Neutrophil (primary cell): Measurements from ENCODE around the gene SEMA7A.

ENCODE experiments used
- H3K27ac ChIP-seq: fragments of 200-600 bp; sonication (generic); 2 replicates; pipeline ENCODE4 v1.5.1; 2016; ENCODE audit warnings: mild to moderate bottlenecking, moderate library complexity
- H3K27me3 ChIP-seq: fragments of 200-600 bp; sonication (generic); 2 replicates; pipeline ENCODE4 v1.6.0; 2016; ENCODE audit warnings: mild to moderate bottlenecking
- H3K36me3 ChIP-seq: fragments of 200-600 bp; sonication (generic); 2 replicates; pipeline ENCODE4 v1.5.1; 2017
- H3K4me1 ChIP-seq, 2 experiments: fragments of 200-600 bp in 1 of 2; sonication (generic) in 1 of 2; 1 replicate in 1 of 2; 2 replicates in 1 of 2; pipeline versions ENCODE4 v1.5.1 to v1.6.1; 2013 to 2016; ENCODE audit warnings: low read depth in 1 of 2, low read length in 1 of 2, mild to moderate bottlenecking in 1 of 2, moderate library complexity in 1 of 2; ENCODE audit not compliant: control insufficient read depth in 1 of 2, insufficient read depth in 1 of 2
- H3K4me3 ChIP-seq, 2 experiments: fragments of 200-600 bp in 1 of 2; sonication (generic) in 1 of 2; 1 replicate in 1 of 2; 2 replicates in 1 of 2; pipeline ENCODE4 v1.5.1; 2013 to 2016; ENCODE audit warnings: low read depth in 1 of 2, low read length in 1 of 2, mild to moderate bottlenecking in 1 of 2, moderate library complexity in 1 of 2
- H3K9me3 ChIP-seq: fragments of 200-600 bp; sonication (generic); 2 replicates; pipeline ENCODE4 v1.5.1; 2016
- CTCF ChIP-seq: fragments of 200-600 bp; sonication (generic); IDR thresholded peaks from 2 replicates; pipeline ENCODE4 v1.5.1; 2016; ENCODE audit warnings: antibody characterized with exemption

The SEMA7A gene

DNA sequence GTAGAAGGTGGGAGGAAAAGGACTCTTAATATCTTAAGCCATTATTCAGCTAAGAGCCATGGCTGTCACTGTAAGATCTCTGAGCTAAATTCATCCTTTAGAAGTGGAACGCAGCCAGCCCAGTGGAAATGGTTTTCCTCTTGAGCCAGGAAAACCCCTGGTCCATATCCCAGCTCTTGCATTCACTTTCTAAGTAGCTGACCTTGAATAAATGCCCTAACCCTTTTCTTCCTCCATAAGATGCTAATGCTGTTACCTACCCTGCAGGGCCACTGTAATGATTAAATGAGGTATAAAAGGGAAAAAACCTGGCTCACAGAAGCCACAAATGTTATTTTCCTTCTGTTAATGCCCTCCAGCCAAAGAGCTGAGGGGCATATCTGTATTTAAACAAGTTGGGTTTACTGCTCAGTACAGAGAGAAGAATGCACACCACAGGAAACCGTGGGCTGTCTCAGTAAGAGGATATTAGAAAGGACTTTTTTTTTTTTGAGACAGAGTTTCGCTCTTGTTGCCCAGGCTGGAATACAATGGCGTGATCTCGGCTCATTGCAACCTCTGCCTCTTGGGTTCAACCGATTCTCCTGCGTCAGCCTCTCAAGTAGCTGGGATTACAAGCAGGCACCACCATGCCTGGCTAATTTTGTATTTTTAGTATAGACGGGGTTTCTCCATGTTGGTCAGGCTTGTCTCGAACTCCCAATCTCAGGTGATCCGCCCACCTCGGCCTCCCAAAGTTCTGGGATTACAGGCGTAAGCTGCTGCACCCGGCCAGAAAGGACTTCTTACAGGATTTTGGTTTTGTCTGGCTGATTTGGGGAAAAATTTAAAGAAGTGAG, 20.4 kb upstream of the SEMA7A start:
- no peak overlapping the region for H3K27ac ChIP-seq
- H3K4me3 ChIP-seq: no peak overlapping the region
- TF ChIP-seq CTCF: no peak
- H3K36me3 ChIP-seq: peaks cover 91% of the 10 kb centered on the region
- no peaks in the 10 kb centered on the region for H3K9me3 ChIP-seq
- no peaks in the 10 kb centered on the region for H3K27me3 ChIP-seq
- H3K4me1 ChIP-seq: no peaks in the 10 kb centered on the region

DNA sequence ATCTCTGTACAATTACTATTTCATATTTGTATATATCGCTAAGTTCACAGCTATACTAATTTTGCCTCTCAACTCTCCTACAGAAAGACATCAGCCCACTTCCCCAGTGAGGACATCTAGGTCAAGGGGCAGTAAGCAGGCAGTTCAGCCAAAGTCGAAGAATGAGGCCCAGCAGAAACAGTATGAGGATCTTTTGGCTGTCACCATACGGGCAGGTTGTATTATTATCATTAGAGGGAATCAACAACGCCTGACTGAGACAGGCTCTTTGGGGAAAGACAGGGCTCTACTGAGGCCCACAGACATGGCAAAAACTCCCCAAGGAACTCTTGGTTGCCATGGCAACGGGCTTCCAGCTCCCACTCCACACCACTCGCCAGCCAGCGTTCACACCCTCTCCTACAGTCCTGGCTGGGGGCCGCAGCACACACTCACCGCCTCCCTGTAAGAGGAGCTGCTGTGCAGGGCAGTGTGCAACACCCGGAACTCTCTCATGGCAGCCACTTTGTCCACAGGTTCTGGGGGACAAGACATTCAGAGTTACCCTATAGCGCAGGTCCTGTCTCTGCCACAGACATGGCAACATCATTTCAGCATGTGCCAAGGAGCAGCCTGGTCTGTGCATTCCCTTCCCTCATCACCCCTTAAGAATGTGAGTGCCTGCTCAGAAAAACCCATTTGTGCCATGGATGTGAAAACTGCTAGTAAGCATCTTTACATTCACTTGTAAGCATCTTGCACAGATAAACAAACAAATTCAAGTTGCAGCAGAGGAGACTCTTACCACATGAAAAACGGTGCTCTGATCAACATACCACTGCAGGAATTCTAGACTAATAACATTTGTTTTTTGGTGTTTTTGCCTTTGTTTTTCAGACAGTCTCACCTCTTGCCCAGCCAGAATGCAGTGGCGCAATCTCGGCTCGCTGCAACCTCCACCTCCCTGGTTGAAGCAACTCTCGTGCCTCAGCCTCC, 18.4 kb upstream of the SEMA7A start:
- Histone ChIP-seq H3K36me3 (peaks cover 99% of the 10 kb centered on the region), H3K4me3 (no peak overlapping the region), H3K9me3 (no peaks in the 10 kb centered on the region), H3K4me1 (no peaks in the 10 kb centered on the region), H3K27me3 (no peaks in the 10 kb centered on the region), H3K27ac (no peak overlapping the region)
- TF ChIP-seq CTCF: no peak

- no peak overlapping the region for H3K4me3 ChIP-seq
- H3K27ac ChIP-seq: no peak overlapping the region
- peaks cover 97% of the 10 kb centered on the region for H3K36me3 ChIP-seq
- no peaks in the 10 kb centered on the region for H3K9me3 ChIP-seq
- no peak for TF ChIP-seq CTCF
- H3K4me1 ChIP-seq: no peaks in the 10 kb centered on the region
- no peaks in the 10 kb centered on the region for H3K27me3 ChIP-seq
Measured at GRCh38 chr15:74451322-74451721, 17.6 kb upstream of the SEMA7A start.

GRCh38 chr15:74449643-74450205, 16.0 kb upstream of the SEMA7A start:
- H3K4me3 ChIP-seq: no peak overlapping the region
- H3K36me3 ChIP-seq: peaks cover 97% of the 10 kb centered on the region
- no peaks in the 10 kb centered on the region for H3K27me3 ChIP-seq
- no peak for TF ChIP-seq CTCF
- H3K9me3 ChIP-seq: no peaks in the 10 kb centered on the region
- H3K27ac ChIP-seq: no peak overlapping the region
- H3K4me1 ChIP-seq: no peaks in the 10 kb centered on the region

- H3K36me3 ChIP-seq: peaks cover 97% of the 10 kb centered on the region
- no peaks in the 10 kb centered on the region for H3K27me3 ChIP-seq
- H3K4me1 ChIP-seq: no peaks in the 10 kb centered on the region
- no peak for TF ChIP-seq CTCF
- H3K9me3 ChIP-seq: no peaks in the 10 kb centered on the region
- H3K4me3 ChIP-seq: no peak overlapping the region
- H3K27ac ChIP-seq: no peak overlapping the region
Measured at GRCh38 chr15:74449095-74449494, 15.3 kb upstream of the SEMA7A start.
